HG02884 (cell line): ENCODE data around the gene KCP.
A peak's percentile ranks its signal among the peaks of the same experiment; 100 is the strongest.

Experiments used
- ATAC-seq: cut with Tn5 transposase; IDR thresholded peaks from one replicate; pipeline ENCODE4 v1.9.1; 2021; ENCODE audit warnings: mild to moderate bottlenecking, moderate library complexity; ENCODE audit not compliant: unreplicated experiment

Gene KCP

GRCh38 chr7:128939075-128939860, 28.8 kb upstream of the KCP start:
- ATAC-seq = no peak

GRCh38 chr7:128938544-128939074, 28.1 kb upstream of the KCP start:
- ATAC-seq = no peak

DNA sequence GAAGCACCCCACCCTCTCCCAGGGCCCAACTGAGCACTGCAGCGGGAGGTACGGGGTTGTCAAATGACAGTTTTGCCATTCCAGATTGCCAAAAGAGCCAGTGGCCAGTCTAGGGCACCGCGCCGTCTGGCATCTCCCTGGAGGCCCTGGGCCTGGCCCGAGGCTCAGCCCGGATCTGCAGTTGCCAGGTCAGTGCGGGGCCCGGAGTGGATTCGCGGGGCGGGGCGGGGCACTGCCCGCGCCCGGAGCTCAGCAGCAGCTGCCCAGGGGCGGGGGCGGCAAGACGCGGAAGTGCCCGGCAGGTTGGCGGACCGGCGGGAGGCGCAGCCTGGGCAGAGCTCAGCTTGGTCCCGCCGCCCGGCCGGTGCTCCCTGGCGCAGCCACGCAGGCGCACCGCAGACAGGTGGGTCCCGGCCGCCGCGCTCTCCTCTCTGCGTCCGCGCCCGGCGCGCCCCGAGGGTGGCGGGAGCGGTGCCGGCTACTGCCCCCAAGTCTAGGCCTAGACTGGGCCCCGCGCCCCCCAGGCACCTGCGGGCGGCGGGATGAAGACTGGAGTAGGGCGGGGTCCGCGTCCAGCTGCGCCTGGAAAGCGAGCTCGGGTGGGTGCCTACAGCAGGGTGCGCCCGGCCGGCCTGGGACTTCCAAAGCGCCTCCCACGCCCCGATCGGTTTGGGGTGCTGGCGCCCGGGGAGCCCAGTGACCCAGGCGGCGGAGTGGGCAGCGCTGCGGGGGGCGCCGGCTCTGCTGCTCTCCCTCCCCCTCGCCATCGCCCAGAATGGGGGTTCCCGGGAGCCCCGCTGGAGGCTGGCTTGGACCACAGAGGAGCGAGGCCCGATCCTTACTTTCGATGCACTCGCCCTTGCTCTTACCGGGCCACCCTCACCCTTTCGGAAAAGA, 27.4 kb upstream of the KCP start, which contains the start of gene IRF5:
IRF5 (plus strand) TSS at position 281 of the 897 bp plus-strand sequence. CDS start 4,155 bp downstream, outside the sequence.
- no peak for ATAC-seq

GRCh38 chr7:128937271-128937646, 26.8 kb upstream of the KCP start:
- ATAC-seq = no peak

DNA sequence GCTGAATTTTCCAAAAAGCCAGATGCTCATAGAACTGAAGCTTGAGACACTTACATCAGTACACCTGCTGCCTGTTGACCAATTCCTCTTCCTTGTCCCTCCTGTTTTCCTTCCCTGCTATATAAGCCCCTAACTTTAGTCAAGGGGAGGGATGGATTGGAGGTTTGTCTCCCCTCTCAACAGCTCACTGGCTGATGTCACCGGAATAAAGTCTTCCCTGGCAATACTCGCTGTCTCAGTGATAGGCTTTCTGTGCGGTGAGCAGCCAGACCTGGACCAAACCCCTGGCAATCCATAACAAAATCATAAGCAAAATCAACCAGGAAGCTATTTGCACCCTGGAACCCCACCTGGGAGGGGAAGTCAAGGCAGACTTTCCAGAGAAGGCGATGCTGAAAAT, 26.3 kb upstream of the KCP start:
- no peak for ATAC-seq

GRCh38 chr7:128935342-128935730, 24.8 kb upstream of the KCP start:
- ATAC-seq = no peak

DNA sequence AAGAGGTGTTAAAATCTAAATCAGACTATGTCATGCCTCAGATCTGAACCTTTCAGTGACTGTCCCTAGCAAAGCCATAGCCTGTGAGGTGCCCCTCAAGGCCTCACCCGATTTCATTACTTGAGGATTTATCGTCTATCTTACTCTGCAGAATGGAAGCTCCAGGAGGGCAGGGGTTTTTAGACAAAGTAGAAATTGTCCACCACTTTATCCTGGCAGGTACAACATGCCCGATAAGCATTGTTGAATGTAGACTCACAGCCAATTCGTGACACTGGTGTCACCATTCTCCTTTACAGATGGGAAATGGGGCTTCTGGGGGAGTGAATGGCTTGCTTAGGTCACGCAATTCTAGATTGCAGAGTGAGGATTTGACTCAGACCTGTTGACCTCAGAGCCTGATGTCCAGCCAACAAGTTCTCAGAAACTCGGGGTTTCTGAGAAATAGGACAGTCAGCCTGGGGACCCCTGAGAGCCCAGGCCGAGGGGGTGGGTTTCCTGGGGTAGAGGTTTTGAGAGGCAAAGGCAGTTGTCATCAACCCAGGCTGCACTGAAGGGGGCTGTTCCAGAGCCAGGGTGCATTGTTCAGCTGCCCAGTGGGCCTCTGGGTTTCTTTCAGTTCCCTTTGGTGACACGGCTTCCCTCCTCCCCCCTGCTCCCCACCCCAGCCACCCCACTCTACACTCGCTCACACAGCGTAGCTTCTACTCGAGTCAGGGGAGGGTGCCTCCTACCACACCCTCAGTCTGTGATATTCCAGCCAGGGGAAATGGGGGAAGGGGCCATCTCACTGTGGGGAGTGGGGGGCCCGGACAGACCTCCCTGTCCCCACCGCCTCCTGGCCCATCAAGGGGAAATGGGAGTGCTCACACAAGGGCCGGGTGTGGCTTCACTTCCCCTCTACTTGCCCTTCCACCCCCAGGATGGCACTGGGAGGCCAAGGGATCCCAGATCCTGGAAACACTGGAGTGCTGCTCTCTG, 24.1 kb upstream of the KCP start:
- peak; percentile 37 for ATAC-seq

GRCh38 chr7:128933180-128933891, 22.8 kb upstream of the KCP start:
- ATAC-seq = no peak

DNA sequence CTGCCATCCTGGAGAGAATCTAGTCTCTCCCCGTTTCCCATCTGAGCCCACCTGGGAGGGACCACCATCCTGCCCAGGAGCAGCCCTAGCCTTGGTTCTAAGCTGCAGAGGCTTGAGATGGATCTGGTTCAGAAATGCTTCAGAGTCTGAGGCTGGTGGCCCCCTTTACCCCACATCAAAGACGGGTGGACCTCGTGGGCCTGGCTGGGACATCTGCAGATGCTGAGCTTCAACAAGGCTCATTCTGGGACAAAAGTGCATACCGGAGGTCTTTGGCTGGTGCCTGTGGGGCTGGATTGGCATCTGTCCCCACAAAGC, 22.3 kb upstream of the KCP start:
- ATAC-seq = no peak

GRCh38 chr7:128931965-128932861, 21.7 kb upstream of the KCP start:
- no peak for ATAC-seq

GRCh38 chr7:128931190-128931798, 20.8 kb upstream of the KCP start:
- no peak for ATAC-seq

DNA sequence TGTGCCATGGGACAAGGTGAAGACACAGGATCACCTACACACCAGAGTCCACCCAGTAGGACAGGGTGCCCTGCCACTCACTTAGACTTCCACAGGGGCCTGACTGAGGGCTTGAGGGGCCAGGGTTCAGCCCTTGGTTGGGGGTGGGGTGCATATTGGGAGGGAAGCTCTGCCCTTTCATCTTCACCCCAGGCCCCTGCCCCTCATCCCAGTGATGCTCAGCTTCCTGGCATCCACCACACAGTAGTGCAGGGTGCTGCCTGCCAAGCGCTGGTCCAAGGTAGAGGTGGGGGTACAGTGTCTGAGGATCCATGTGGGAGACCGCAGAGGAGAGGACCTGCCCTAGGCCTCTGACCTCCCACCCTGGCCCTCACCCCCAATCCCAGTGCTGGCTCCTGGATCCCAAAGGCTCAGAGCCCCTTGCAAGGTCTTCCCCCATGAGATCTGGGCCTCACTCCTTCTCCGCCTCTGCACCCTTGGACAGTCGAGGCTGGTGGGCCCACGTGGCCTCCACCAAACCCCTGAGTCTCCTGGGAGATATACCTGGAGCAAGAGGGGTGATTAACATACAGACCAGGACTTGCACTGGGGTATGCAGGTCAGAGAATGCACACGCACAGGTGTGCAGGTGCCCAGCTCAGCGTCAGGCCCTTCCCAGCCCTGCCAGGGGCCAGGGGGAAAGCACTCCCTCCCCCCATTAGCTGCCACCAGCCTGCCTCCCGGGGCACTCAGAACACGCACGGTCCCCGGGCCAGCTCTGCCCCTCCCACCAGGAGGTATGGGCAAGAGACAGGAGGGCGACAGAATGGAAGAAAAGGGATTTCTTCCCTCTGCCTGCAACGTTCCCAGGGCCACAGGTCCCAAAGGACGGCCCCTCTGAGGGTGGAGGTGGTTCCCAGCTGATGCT, 18.6 kb upstream of the KCP start:
- ATAC-seq = no peak

- no peak for ATAC-seq
Measured at GRCh38 chr7:128928159-128928813, 17.8 kb upstream of the KCP start.

DNA sequence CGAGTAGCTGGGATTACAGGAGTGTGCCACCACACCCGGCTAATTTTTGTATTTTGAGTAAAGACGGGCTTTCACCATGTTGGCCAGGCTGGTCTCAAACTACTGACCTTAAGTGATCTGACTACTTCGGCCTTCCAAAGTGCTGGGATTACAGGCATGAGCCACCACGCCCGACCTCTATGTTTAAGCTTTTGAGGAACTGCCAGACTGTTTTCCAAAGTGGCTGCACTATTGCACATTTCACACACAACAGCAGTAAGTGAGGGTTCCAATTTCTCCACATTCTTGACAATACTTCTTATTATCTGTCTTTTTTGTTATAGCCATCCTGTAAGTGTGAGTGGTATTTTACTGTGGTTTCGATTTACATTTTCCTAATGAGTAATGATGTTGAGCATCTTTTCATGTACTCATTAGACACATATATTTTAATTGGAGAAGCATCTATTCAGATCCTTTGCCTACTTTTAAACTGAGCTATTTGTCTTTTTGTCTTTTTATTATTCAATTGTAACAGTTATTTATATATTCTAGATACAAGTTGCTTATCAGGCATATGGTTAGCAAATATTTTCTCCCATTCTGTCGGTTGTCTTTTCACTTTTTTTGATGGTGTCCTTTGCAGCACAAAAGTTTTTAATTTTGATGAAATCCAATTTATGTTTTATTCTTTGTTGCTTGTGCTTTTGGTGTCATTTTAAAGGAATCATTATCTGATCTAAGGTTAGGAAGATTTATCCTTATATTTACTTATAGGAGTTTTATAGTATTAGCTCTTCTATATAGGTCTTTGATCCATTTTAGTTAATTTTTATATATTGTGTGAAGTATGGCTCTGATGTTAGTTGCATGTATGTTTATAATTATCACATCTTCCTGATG, 14.4 kb upstream of the KCP start:
- no peak for ATAC-seq

DNA sequence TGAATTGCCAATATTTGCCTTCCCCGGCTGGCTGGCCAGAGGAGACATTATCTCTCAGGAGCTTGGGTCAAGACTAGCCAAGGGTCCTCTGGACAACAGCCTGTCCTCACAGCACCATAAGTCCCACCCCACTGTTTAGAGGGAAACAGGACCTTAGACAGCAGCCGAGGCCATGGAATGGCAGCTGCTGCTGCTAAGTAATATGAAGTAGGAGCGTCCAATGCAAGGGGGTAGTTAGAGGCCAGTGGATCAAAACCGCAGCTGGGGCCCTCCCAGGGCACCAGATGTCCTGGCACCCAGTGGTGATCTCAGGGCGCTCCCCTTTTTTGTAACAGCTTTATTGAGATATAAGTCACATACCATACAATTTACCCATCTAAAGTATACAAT, 12.9 kb upstream of the KCP start:
- no peak for ATAC-seq
